Mesothelial cell of epicardium (in vitro differentiated cells): ENCODE results near the gene CORIN. TPM values are rescaled to one million over a fixed set of nuclear protein-coding genes. Genes with fewer than 3 reads are reported as not detected.

Experiments
- DNase-seq, 2 experiments: peaks; one replicate each; pipeline ENCODE4 v3.0.0; 2021; ENCODE audit warnings: low spot score in 2 of 2; ENCODE audit not compliant: unreplicated experiment in 2 of 2
- H3K27ac Mint-ChIP-seq: 2 replicates; pipeline ENCODE4 v1.8.0; 2021; ENCODE audit warnings: mixed read lengths
- H3K27me3 Mint-ChIP-seq: 2 replicates; pipeline ENCODE4 v1.8.0; 2021; ENCODE audit warnings: low read depth, mixed read lengths
- H3K36me3 Mint-ChIP-seq: 2 replicates; pipeline ENCODE4 v1.8.0; 2021; ENCODE audit warnings: mixed read lengths
- H3K4me1 Mint-ChIP-seq: 2 replicates; pipeline ENCODE4 v1.8.0; 2021; ENCODE audit warnings: mixed read lengths
- H3K4me3 Mint-ChIP-seq: 2 replicates; pipeline ENCODE4 v1.8.0; 2021; ENCODE audit warnings: mild to moderate bottlenecking, moderate library complexity, mixed read lengths
- H3K9me3 Mint-ChIP-seq: 2 replicates; pipeline ENCODE4 v1.8.0; 2021; ENCODE audit warnings: mixed read lengths
- total RNA-seq: library from RNA; stranded (reverse); gene quantifications from 3 replicates; pipeline ENCODE4 v1.2.1, GENCODE V29; 2021
- TF ChIP-seq, protein P1 (sequence below): fragments of 200-600 bp; sonication (generic); IDR thresholded peaks from one replicate; pipeline ENCODE4 v1.5.0; 2021; ENCODE audit warnings: antibody characterized with exemption; ENCODE audit not compliant: unreplicated experiment

CORIN gene
- total RNA-seq, 1 donor from 2014 or later, result 1.5 TPM

- TF ChIP-seq, protein P1, sequence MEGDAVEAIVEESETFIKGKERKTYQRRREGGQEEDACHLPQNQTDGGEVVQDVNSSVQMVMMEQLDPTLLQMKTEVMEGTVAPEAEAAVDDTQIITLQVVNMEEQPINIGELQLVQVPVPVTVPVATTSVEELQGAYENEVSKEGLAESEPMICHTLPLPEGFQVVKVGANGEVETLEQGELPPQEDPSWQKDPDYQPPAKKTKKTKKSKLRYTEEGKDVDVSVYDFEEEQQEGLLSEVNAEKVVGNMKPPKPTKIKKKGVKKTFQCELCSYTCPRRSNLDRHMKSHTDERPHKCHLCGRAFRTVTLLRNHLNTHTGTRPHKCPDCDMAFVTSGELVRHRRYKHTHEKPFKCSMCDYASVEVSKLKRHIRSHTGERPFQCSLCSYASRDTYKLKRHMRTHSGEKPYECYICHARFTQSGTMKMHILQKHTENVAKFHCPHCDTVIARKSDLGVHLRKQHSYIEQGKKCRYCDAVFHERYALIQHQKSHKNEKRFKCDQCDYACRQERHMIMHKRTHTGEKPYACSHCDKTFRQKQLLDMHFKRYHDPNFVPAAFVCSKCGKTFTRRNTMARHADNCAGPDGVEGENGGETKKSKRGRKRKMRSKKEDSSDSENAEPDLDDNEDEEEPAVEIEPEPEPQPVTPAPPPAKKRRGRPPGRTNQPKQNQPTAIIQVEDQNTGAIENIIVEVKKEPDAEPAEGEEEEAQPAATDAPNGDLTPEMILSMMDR, result no peak
- no peaks in the 10 kb centered on the region for H3K27me3 Mint-ChIP-seq
- H3K4me3 Mint-ChIP-seq, result no peak overlapping the region
- H3K27ac Mint-ChIP-seq, result no peak overlapping the region
- H3K36me3 Mint-ChIP-seq, result peaks cover 32% of the 10 kb centered on the region
- DNase-seq, result no peak
- H3K9me3 Mint-ChIP-seq, result peaks cover 3% of the 10 kb centered on the region
- peaks cover 3% of the 10 kb centered on the region for H3K4me1 Mint-ChIP-seq
Observed at GRCh38 chr4:47855350-47855749, 17.5 kb upstream of the CORIN start.

DNA sequence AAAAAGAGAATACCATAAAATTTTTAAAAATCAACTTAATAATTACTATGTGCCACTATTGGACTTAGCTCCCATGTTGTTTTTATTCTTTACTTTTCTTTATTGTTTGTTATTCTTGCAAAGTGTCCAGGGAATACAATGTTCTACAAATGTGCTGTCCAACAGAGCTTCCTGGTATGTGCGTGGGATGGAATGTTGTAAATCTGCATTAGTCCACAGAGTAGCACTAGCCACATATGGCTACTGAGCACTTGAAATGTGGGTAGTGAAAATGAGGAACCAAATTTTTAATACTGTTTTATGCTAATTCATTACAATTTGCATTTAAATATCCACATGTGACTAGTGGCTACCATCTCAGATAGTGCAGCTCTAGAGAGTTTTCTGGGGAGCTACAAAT, 14.3 kb upstream of the CORIN start:
- Mint-ChIP-seq H3K27me3 (no peaks in the 10 kb centered on the region), H3K27ac (no peak overlapping the region)

DNA sequence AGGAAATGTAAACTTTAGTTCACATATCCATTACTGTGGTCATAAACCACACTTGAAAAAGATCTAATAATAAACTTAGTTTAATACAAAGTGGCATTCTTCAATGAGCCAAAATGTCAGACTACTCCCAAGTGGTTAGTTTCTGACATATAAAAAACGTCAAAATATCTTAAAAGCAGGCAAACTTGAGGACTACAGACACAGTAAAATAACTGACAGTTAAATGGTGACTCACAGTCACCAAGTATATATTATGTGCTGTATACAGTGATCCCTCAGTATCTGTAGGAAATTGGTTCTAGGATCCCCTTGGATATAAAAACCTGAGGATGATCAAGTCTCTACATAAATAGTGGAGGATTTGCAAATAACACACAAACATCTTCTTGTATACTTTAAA, 11.6 kb upstream of the CORIN start:
- TF ChIP-seq, protein P1, result no peak
- Mint-ChIP-seq H3K9me3 (peaks cover 3% of the 10 kb centered on the region), H3K4me1 (peaks cover 3% of the 10 kb centered on the region), H3K36me3 (peaks cover 41% of the 10 kb centered on the region), H3K27ac (no peak overlapping the region), H3K27me3 (no peaks in the 10 kb centered on the region), H3K4me3 (no peak overlapping the region)
- DNase-seq, result no peak

More for the DNA sequence above, 14.3 kb upstream of the CORIN start:
- Mint-ChIP-seq H3K9me3 (peaks cover 3% of the 10 kb centered on the region), H3K4me3 (no peak overlapping the region), H3K36me3 (peaks cover 40% of the 10 kb centered on the region), H3K4me1 (peaks cover 3% of the 10 kb centered on the region)
- TF ChIP-seq, protein P1, result no peak
- no peak for DNase-seq

DNA sequence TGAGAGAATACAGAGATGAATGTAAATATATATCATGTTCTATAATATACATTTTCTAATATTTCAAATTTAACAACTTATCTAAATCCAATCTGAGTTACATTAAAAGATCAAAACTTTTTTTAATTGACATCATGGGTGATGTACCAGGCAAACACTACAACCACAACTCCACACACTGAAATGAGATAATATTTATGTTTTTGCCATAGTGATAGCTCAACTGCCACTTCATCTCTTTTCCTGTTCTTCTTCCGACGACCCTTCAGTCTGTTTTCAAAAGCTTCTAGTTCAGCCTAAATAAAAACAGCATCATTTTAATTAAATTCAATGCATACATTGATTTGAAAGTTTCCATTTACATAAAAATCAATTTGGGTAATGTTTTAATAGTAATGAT, 10.2 kb upstream of the CORIN start:
- Mint-ChIP-seq H3K9me3 (no peaks in the 10 kb centered on the region), H3K4me3 (no peak overlapping the region), H3K27ac (peak overlapping the region; percentile 30), H3K4me1 (peaks cover 3% of the 10 kb centered on the region), H3K27me3 (no peaks in the 10 kb centered on the region), H3K36me3 (peaks cover 39% of the 10 kb centered on the region)
- no peak for DNase-seq
- TF ChIP-seq, protein P1, result no peak

DNA sequence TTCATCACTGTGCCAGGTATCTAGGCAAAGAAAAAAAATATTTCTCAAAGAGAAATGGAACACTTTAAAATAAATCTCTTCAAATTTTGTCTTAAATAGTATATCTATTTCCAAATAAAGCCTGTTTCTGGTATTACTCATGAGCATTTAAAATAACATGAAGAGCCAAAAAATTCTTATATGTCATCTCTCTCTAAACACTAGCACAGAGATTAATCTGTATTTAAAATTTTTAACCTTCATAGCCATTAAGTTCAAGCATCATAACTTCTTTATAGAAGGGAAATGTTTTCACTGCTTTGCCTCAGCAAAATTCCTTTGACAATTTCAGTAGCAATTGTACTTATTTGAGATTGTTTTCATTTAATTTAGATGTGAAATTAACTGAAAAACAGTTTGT, 5.1 kb upstream of the CORIN start:
- TF ChIP-seq, protein P1, result no peak
- no peaks in the 10 kb centered on the region for H3K9me3 Mint-ChIP-seq
- H3K36me3 Mint-ChIP-seq, result peaks cover 25% of the 10 kb centered on the region
- H3K4me1 Mint-ChIP-seq, result peaks cover 3% of the 10 kb centered on the region
- H3K4me3 Mint-ChIP-seq, result no peak overlapping the region
- no peak for DNase-seq
- H3K27ac Mint-ChIP-seq, result no peak overlapping the region
- H3K27me3 Mint-ChIP-seq, result peaks cover 1% of the 10 kb centered on the region

DNA sequence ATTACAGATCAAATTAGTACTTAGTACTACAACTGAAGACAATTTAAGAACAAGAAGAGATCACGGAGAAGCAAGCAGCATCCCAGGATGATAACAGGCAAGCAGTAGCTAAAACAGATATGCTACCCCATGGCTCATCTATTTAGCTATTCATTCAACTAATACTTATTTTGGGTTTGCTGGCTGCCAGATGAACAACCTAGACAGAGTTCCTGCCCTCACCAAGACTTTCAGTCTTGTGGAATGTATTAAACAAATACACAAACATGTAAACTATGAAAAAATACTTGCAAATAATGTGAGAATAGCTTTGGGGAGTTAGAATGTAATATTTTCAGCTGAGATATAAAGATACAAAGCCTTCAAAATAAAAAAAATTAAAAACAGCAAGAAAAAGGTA, 2.4 kb upstream of the CORIN start:
- H3K4me1 Mint-ChIP-seq, result peaks cover 18% of the 10 kb centered on the region
- no peaks in the 10 kb centered on the region for H3K9me3 Mint-ChIP-seq
- H3K36me3 Mint-ChIP-seq, result peaks cover 13% of the 10 kb centered on the region
- no peak overlapping the region for H3K27ac Mint-ChIP-seq
- peaks cover 15% of the 10 kb centered on the region for H3K27me3 Mint-ChIP-seq
- H3K4me3 Mint-ChIP-seq, result no peak overlapping the region
- TF ChIP-seq, protein P1, result no peak
- DNase-seq, result no peak
